ENCODE measurements around the gene KRT77. TPM values are rescaled to one million over a fixed set of nuclear protein-coding genes. Genes with fewer than 3 reads are reported as not detected.

The KRT77 gene
- total and polyA plus RNA-seq, 4 donors, result 0.06 to 2.2 (median 0.19) TPM

DNA sequence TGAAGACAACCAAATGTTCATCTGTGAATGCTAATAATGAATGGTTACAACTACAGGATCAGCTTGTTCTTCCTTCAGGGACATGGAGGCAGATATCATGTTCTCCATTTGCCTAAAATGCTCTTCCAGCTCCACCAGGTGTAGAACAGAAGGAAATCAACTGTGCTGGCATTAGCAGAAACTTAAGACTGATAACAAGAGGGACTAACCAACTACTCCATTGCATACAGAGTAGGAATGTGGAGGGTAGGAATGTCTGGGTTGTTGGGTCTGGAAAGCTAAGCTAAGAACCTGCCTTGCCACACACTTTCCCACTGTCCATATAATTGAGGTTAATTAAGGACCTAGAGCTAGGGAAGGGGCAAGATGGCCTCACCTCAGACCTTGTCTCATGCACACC, 39.9 kb downstream of the KRT77 start:
- Histone ChIP-seq H3K36me3 (ENCODE audit: control insufficient read depth, insufficient read depth, low read length) (no peaks in the 10 kb centered on the region), H3K4me1 (ENCODE audit: control insufficient read depth, insufficient read depth, low read length) (peaks cover 12% of the 10 kb centered on the region), H3K9me3 (ENCODE audit: control insufficient read depth, insufficient read depth, low read length) (no peaks in the 10 kb centered on the region), H3K27ac (ENCODE audit: low read depth, low read length) (no peak overlapping the region), H3K4me3 (ENCODE audit: low read depth, low read length) (no peak overlapping the region), H3K27me3 (ENCODE audit: control insufficient read depth, insufficient read depth, low read length) (no peaks in the 10 kb centered on the region)
- DNase-seq (ENCODE audit: low read depth in 4 of 6, low spot score in 6 of 6), result no peak

- Histone ChIP-seq H3K27me3 (ENCODE audit: control insufficient read depth, insufficient read depth, low read length) (no peaks in the 10 kb centered on the region), H3K4me1 (ENCODE audit: control insufficient read depth, insufficient read depth, low read length) (peaks cover 12% of the 10 kb centered on the region), H3K9me3 (ENCODE audit: control insufficient read depth, insufficient read depth, low read length) (no peaks in the 10 kb centered on the region), H3K27ac (ENCODE audit: low read depth, low read length) (no peak overlapping the region), H3K36me3 (ENCODE audit: control insufficient read depth, insufficient read depth, low read length) (no peaks in the 10 kb centered on the region), H3K4me3 (ENCODE audit: low read depth, low read length) (no peak overlapping the region)
- DNase-seq (ENCODE audit: low read depth in 4 of 6, low spot score in 6 of 6), result no peak
These were observed 40.5 kb downstream of the KRT77 start for GRCh38 chr12:52662918-52663229.

DNA sequence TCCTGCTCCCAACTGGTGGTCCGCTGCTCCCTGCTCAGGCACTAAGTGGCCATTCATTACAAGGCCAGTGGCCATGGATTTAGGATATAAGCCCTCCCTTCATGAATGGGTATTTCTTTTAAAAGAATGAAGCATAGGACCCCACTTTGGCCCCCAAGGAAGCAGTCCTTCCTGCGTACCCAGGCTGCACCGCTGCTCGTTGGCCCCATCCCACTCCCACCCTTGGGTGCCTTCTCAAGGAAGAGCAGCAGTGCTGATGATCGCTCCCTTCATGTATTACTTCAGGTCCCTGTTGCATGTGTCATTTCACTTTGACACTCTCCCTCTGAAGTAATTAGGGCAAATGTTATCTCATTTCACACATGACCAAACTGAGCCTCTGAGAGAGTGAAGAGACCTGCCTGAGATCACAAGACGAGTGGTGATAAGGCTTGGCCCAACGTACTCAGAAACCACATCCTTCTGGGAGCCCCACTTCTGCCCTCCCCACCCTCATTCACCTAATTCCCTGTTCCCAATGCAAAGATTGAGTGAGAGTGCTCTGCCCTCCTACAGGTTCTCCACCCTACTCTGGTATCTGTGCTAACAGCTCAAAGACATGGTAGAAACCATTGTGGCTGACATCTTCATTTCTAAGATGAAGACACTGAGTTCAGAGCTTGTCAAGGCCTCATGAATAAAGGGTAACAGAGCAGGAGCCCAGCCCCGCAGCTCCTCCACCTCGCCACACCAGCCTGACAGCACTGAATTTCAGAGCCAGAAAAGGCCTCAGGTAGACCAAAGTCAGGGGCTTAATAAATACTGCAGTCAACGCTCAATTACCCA, 41.0 kb downstream of the KRT77 start:
- Histone ChIP-seq H3K4me1 (ENCODE audit: control insufficient read depth, insufficient read depth, low read length) (peaks cover 12% of the 10 kb centered on the region), H3K27ac (ENCODE audit: low read depth, low read length) (no peak overlapping the region), H3K36me3 (ENCODE audit: control insufficient read depth, insufficient read depth, low read length) (no peaks in the 10 kb centered on the region), H3K9me3 (ENCODE audit: control insufficient read depth, insufficient read depth, low read length) (no peaks in the 10 kb centered on the region), H3K4me3 (ENCODE audit: low read depth, low read length) (no peak overlapping the region), H3K27me3 (ENCODE audit: control insufficient read depth, insufficient read depth, low read length) (no peaks in the 10 kb centered on the region)
- DNase-seq (ENCODE audit: low read depth in 4 of 6, low spot score in 6 of 6), result no peak
- 87% methylated on average over 8 of the region's 10 CpGs for WGBS (ENCODE audit: insufficient coverage)

GRCh38 chr12:52661668-52662067, 41.7 kb downstream of the KRT77 start:
- no peaks in the 10 kb centered on the region for H3K36me3 ChIP-seq (ENCODE audit: control insufficient read depth, insufficient read depth, low read length)
- H3K9me3 ChIP-seq (ENCODE audit: control insufficient read depth, insufficient read depth, low read length), result no peaks in the 10 kb centered on the region
- no peak overlapping the region for H3K4me3 ChIP-seq (ENCODE audit: low read depth, low read length)
- DNase-seq (ENCODE audit: low read depth in 4 of 6, low spot score in 6 of 6), result no peak
- WGBS (ENCODE audit: insufficient coverage), result no CpG with 5 or more reads among the region's 3 CpGs
- H3K4me1 ChIP-seq (ENCODE audit: control insufficient read depth, insufficient read depth, low read length), result peaks cover 14% of the 10 kb centered on the region
- no peaks in the 10 kb centered on the region for H3K27me3 ChIP-seq (ENCODE audit: control insufficient read depth, insufficient read depth, low read length)
- H3K27ac ChIP-seq (ENCODE audit: low read depth, low read length), result no peak overlapping the region

GRCh38 chr12:52660934-52661499, 42.3 kb downstream of the KRT77 start:
- WGBS (ENCODE audit: insufficient coverage), result no CpG with 5 or more reads among the region's 3 CpGs
- no peaks in the 10 kb centered on the region for H3K36me3 ChIP-seq (ENCODE audit: control insufficient read depth, insufficient read depth, low read length)
- H3K4me3 ChIP-seq (ENCODE audit: low read depth, low read length), result no peak overlapping the region

DNA sequence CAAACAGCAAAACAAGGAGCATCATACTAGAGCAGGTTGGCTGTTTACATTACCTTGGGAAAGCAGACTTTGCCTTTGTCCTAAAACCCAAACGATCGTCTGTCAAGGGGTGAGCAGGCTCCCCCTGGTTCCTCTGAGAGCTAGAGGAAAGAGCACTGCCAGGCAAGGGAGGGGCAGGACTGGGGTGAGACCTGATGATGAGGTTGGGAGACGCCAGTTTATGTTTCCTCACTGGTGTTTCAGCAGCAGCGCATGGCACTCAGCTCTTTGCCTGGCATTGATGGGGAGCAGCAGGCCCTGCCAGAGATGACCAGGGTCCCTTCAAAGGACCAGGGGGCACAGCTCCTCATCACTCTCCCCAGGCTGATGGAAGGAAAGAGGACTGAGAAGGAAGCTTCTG, 43.4 kb downstream of the KRT77 start:
- no peak for DNase-seq (ENCODE audit: low read depth in 4 of 6, low spot score in 6 of 6)
- H3K27me3 ChIP-seq (ENCODE audit: control insufficient read depth, insufficient read depth, low read length), result no peaks in the 10 kb centered on the region
- H3K36me3 ChIP-seq (ENCODE audit: control insufficient read depth, insufficient read depth, low read length), result no peaks in the 10 kb centered on the region
- WGBS (ENCODE audit: insufficient coverage), result 79% methylated on average over 4 of the region's 4 CpGs
- H3K4me1 ChIP-seq (ENCODE audit: control insufficient read depth, insufficient read depth, low read length), result peaks cover 16% of the 10 kb centered on the region
- no peaks in the 10 kb centered on the region for H3K9me3 ChIP-seq (ENCODE audit: control insufficient read depth, insufficient read depth, low read length)
- no peak overlapping the region for H3K4me3 ChIP-seq (ENCODE audit: low read depth, low read length)
- no peak overlapping the region for H3K27ac ChIP-seq (ENCODE audit: low read depth, low read length)

More at GRCh38 chr12:52660934-52661499, 42.3 kb downstream of the KRT77 start:
- H3K27ac ChIP-seq (ENCODE audit: low read depth, low read length), result no peak overlapping the region
- peaks cover 16% of the 10 kb centered on the region for H3K4me1 ChIP-seq (ENCODE audit: control insufficient read depth, insufficient read depth, low read length)
- peak in 2 of 6 donors; percentile 50 to 96 for DNase-seq (ENCODE audit: low read depth in 4 of 6, low spot score in 6 of 6)
- no peaks in the 10 kb centered on the region for H3K27me3 ChIP-seq (ENCODE audit: control insufficient read depth, insufficient read depth, low read length)
- no peaks in the 10 kb centered on the region for H3K9me3 ChIP-seq (ENCODE audit: control insufficient read depth, insufficient read depth, low read length)

GRCh38 chr12:52659395-52659794, 43.9 kb downstream of the KRT77 start:
- no peaks in the 10 kb centered on the region for H3K27me3 ChIP-seq (ENCODE audit: control insufficient read depth, insufficient read depth, low read length)
- H3K4me1 ChIP-seq (ENCODE audit: control insufficient read depth, insufficient read depth, low read length), result peaks cover 16% of the 10 kb centered on the region
- H3K27ac ChIP-seq (ENCODE audit: low read depth, low read length), result no peak overlapping the region
- no peak overlapping the region for H3K4me3 ChIP-seq (ENCODE audit: low read depth, low read length)
- WGBS (ENCODE audit: insufficient coverage), result 67% methylated on average over 7 of the region's 7 CpGs
- no peak for DNase-seq (ENCODE audit: low read depth in 4 of 6, low spot score in 6 of 6)
- no peaks in the 10 kb centered on the region for H3K9me3 ChIP-seq (ENCODE audit: control insufficient read depth, insufficient read depth, low read length)
- no peaks in the 10 kb centered on the region for H3K36me3 ChIP-seq (ENCODE audit: control insufficient read depth, insufficient read depth, low read length)

GRCh38 chr12:52658196-52658595, 45.1 kb downstream of the KRT77 start:
- no peak overlapping the region for H3K27ac ChIP-seq (ENCODE audit: low read depth, low read length)
- no peaks in the 10 kb centered on the region for H3K36me3 ChIP-seq (ENCODE audit: control insufficient read depth, insufficient read depth, low read length)
- H3K4me3 ChIP-seq (ENCODE audit: low read depth, low read length), result no peak overlapping the region
- 72% methylated on average over 2 of the region's 4 CpGs for WGBS (ENCODE audit: insufficient coverage)
- H3K4me1 ChIP-seq (ENCODE audit: control insufficient read depth, insufficient read depth, low read length), result peaks cover 16% of the 10 kb centered on the region
- H3K9me3 ChIP-seq (ENCODE audit: control insufficient read depth, insufficient read depth, low read length), result no peaks in the 10 kb centered on the region
- no peak for DNase-seq (ENCODE audit: low read depth in 4 of 6, low spot score in 6 of 6)
- no peaks in the 10 kb centered on the region for H3K27me3 ChIP-seq (ENCODE audit: control insufficient read depth, insufficient read depth, low read length)

- Histone ChIP-seq H3K9me3 (ENCODE audit: control insufficient read depth, insufficient read depth, low read length) (no peaks in the 10 kb centered on the region), H3K27me3 (ENCODE audit: control insufficient read depth, insufficient read depth, low read length) (no peaks in the 10 kb centered on the region), H3K36me3 (ENCODE audit: control insufficient read depth, insufficient read depth, low read length) (no peaks in the 10 kb centered on the region), H3K4me3 (ENCODE audit: low read depth, low read length) (no peak overlapping the region), H3K27ac (ENCODE audit: low read depth, low read length) (no peak overlapping the region), H3K4me1 (ENCODE audit: control insufficient read depth, insufficient read depth, low read length) (peaks cover 16% of the 10 kb centered on the region)
- DNase-seq (ENCODE audit: low read depth in 4 of 6, low spot score in 6 of 6), result peak in 1 of 6 donors; percentile 75
- WGBS (ENCODE audit: insufficient coverage), result 100% methylated on average over 5 of the region's 6 CpGs
These were observed 45.9 kb downstream of the KRT77 start for GRCh38 chr12:52657250-52657902.

DNA sequence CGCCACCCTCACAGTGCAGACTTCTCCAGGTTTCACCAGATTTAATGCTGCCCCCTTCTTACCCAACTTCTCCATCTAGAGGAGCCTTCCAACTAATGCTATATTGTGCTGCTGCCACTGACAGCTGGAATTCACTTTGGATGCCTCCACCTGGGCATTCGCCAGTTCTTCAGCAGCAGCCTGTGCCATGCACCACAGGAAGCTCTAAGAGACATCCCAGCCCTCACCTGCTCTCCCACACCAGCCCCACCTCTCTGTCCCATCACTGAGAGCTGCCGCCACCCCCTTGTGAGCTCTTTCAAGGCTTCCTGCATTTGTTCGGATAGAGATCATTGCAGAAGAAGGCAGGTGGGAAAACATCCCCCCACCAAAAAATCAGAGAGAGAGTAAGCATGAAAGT, 46.7 kb downstream of the KRT77 start:
- no peaks in the 10 kb centered on the region for H3K9me3 ChIP-seq (ENCODE audit: control insufficient read depth, insufficient read depth, low read length)
- 61% methylated on average over 2 of the region's 4 CpGs for WGBS (ENCODE audit: insufficient coverage)
- H3K27ac ChIP-seq (ENCODE audit: low read depth, low read length), result no peak overlapping the region
- H3K4me3 ChIP-seq (ENCODE audit: low read depth, low read length), result no peak overlapping the region
- peaks cover 16% of the 10 kb centered on the region for H3K4me1 ChIP-seq (ENCODE audit: control insufficient read depth, insufficient read depth, low read length)
- no peak for DNase-seq (ENCODE audit: low read depth in 4 of 6, low spot score in 6 of 6)
- no peaks in the 10 kb centered on the region for H3K27me3 ChIP-seq (ENCODE audit: control insufficient read depth, insufficient read depth, low read length)
- no peaks in the 10 kb centered on the region for H3K36me3 ChIP-seq (ENCODE audit: control insufficient read depth, insufficient read depth, low read length)

Data from spinal cord (tissue), 10 donors.